Anterior cingulate cortex (tissue), 58 donors: ENCODE results near the gene BCCIP.

Experiments used
- DNase-seq, 58 donors: peaks; one replicate each; lab custom pipeline; 2025; lab: John Stamatoyannopoulos, UW

BCCIP gene

GRCh38 chr10:125822878-125823662 lies at the start of gene BCCIP, which contains the start of gene UROS:
TSS of gene BCCIP (plus strand) at chr10:125823546. CDS start at chr10:125823558, 12 bp downstream.
TSS of gene UROS (minus strand) at chr10:125823258. CDS start at chr10:125816499, 6,759 bp downstream.
- DNase-seq: peak; percentile 9 to 97 (median 88)

- DNase-seq: no peak
Observed at GRCh38 chr10:125773687-125774543, 49.4 kb upstream of the BCCIP start.

- DNase-seq: no peak
Observed at GRCh38 chr10:125774581-125775191, 48.7 kb upstream of the BCCIP start.

- no peak for DNase-seq
Observed at GRCh38 chr10:125775491-125776106, 47.7 kb upstream of the BCCIP start, which contains the start of gene MMP21. TSS of gene MMP21 (minus strand) at chr10:125775821. CDS start at chr10:125775821, 0 bp downstream.

GRCh38 chr10:125777806-125778205 lies 45.5 kb upstream of the BCCIP start:
- no peak for DNase-seq

- DNase-seq: no peak
Observed at GRCh38 chr10:125778556-125778955, 44.8 kb upstream of the BCCIP start.

GRCh38 chr10:125779403-125780327 lies 43.7 kb upstream of the BCCIP start:
- DNase-seq: no peak

- DNase-seq: no peak
Observed at GRCh38 chr10:125781374-125781773, 42.0 kb upstream of the BCCIP start.

GRCh38 chr10:125782054-125782453 lies 41.3 kb upstream of the BCCIP start:
- DNase-seq: no peak

- DNase-seq: no peak
Observed at GRCh38 chr10:125782616-125783015, 40.7 kb upstream of the BCCIP start.

GRCh38 chr10:125783408-125783807 lies 39.9 kb upstream of the BCCIP start:
- no peak for DNase-seq

GRCh38 chr10:125783957-125784356 lies 39.4 kb upstream of the BCCIP start:
- DNase-seq: no peak

- DNase-seq: no peak
Observed at GRCh38 chr10:125785791-125786190, 37.6 kb upstream of the BCCIP start.

GRCh38 chr10:125788156-125789034 lies 35.0 kb upstream of the BCCIP start:
- no peak for DNase-seq

- DNase-seq: no peak
Observed at GRCh38 chr10:125792342-125793300, 30.7 kb upstream of the BCCIP start.

- DNase-seq: peak in 54 of 58 donors; percentile 9 to 91 (median 70)
Observed at GRCh38 chr10:125795128-125795527, 28.2 kb upstream of the BCCIP start.

GRCh38 chr10:125795637-125796190 lies 27.6 kb upstream of the BCCIP start:
- DNase-seq: no peak
